K562 (cell line): Measurements from ENCODE around the gene ALK. TPM values are rescaled to one million over a fixed set of nuclear protein-coding genes. Genes with fewer than 3 reads are reported as not detected.

Experiments
- ATAC-seq: fragments of 200-7000 bp; cut with Tn5 transposase; 3 replicates; pipeline ENCODE4 v1.9.1; 2020; ENCODE audit warnings: moderate library complexity
- BruUV-seq: library from RNA; stranded (reverse); fragments of 400-500 nt; replicated peaks from 2 replicates; lab custom pipeline; 2021; lab: Mats Ljungman, UMichigan
- CTCF ChIA-PET: fragments of 300-600 bp; formaldehyde crosslinking; extraction: SDS; loops from one replicate; lab custom pipeline; 2021; ENCODE audit warnings: low intra/inter-chr PET ratio; lab: Yijun Ruan, JAX
- POLR2A ChIA-PET: fragments of 300-600, 350-650 bp; sonication (Branson Sonifier 250); formaldehyde crosslinking; extraction: SDS; loops from one replicate; lab custom pipeline; 2021; ENCODE audit warnings: antibody characterized with exemption, inconsistent platforms; lab: Yijun Ruan, JAX
- DNase-seq, 4 experiments: peaks; one replicate each; pipeline versions ENCODE4 v3.0.0 to v3.0.0-alpha.2; 2011 to 2018; ENCODE audit warnings: low spot score in 3 of 4, mixed read lengths in 3 of 4; ENCODE audit errors: extremely low read depth in 1 of 4
- FAIRE-seq: peaks from 2 replicates; lab custom pipeline; 2011; peaks lifted over from hg19 to GRCh38; lab: Jason Lieb, UNC
- H2AFZ ChIP-seq: 2 replicates; pipeline ENCODE4 v1.6.0; 2011; ENCODE audit warnings: low read depth, low read length, control low read depth, inconsistent platforms
- H3K27ac ChIP-seq: fragments of 200-600 bp; 3 replicates; pipeline ENCODE4 v1.8.0; 2011; ENCODE audit warnings: low read depth, mild to moderate bottlenecking, control low read depth, inconsistent platforms, low read length, moderate library complexity, mixed read lengths; ENCODE audit errors: extremely low read depth
- H3K27me3 ChIP-seq, 2 experiments: fragments of 300-600 bp in 1 of 2; 2 replicates in 1 of 2; 3 replicates in 1 of 2; pipeline versions ENCODE4 v1.6.0 to v1.8.0; 2011; ENCODE audit warnings: inconsistent platforms in 2 of 2, low read length in 2 of 2, mild to moderate bottlenecking in 1 of 2, mixed read lengths in 1 of 2, moderate library complexity in 1 of 2; ENCODE audit not compliant: control insufficient read depth in 2 of 2, insufficient read depth in 2 of 2
- H3K36me3 ChIP-seq: fragments of 300-600 bp; 3 replicates; pipeline ENCODE4 v1.8.0; 2011; ENCODE audit warnings: mild to moderate bottlenecking, low read length, inconsistent platforms; ENCODE audit not compliant: control insufficient read depth, insufficient read depth
- H3K4me1 ChIP-seq, 2 experiments: fragments of 200-600 bp in 1 of 2; replicated peaks in 1 of 2; 2 replicates in 1 of 2; 3 replicates in 1 of 2; pipeline versions ENCODE4 v1.5.1 to v1.8.0; 2011; ENCODE audit warnings: inconsistent platforms in 2 of 2, low read length in 2 of 2, mild to moderate bottlenecking in 1 of 2, mixed read lengths in 1 of 2, moderate library complexity in 1 of 2; ENCODE audit not compliant: control insufficient read depth in 2 of 2, insufficient read depth in 2 of 2
- H3K4me2 ChIP-seq: 2 replicates; pipeline ENCODE4 v1.6.1; 2011; ENCODE audit warnings: low read length, control low read depth, inconsistent platforms, mixed read lengths; ENCODE audit not compliant: insufficient read depth
- H3K4me3 ChIP-seq: fragments of 200-600 bp; sonication (generic), shearing (Covaris generic); 2 replicates; pipeline ENCODE4 v1.5.1; 2016; ENCODE audit warnings: control low read depth, inconsistent platforms
- H3K79me2 ChIP-seq: fragments of 200-600 bp; 3 replicates; pipeline ENCODE4 v1.8.0; 2011; ENCODE audit warnings: low read length, inconsistent platforms; ENCODE audit not compliant: control insufficient read depth, insufficient read depth
- H3K9ac ChIP-seq, 2 experiments: 2 replicates each; pipeline versions ENCODE4 v1.6.0 to v1.6.1; 2011; ENCODE audit warnings: low read depth in 2 of 2, low read length in 2 of 2, control low read depth in 1 of 2, inconsistent platforms in 1 of 2, mild to moderate bottlenecking in 1 of 2, mixed read lengths in 1 of 2; ENCODE audit not compliant: insufficient read depth in 1 of 2
- H3K9me1 ChIP-seq: one replicate; pipeline ENCODE4 v1.6.0; 2011; ENCODE audit warnings: inconsistent platforms, mild to moderate bottlenecking, low read length, moderate library complexity; ENCODE audit not compliant: control insufficient read depth, insufficient read depth
- H3K9me3 ChIP-seq: replicated peaks from 2 replicates; pipeline ENCODE4 v1.5.1; 2011; ENCODE audit warnings: low read depth, low read length, inconsistent platforms; ENCODE audit not compliant: control insufficient read depth, insufficient read depth
- H4K20me1 ChIP-seq: replicated peaks from 2 replicates; pipeline ENCODE4 v1.6.1; 2011; ENCODE audit warnings: low read length, inconsistent platforms, mixed read lengths; ENCODE audit not compliant: control insufficient read depth, insufficient read depth
- AFF4 ChIP-seq: sonication (generic); formaldehyde crosslinking; IDR thresholded peaks from 2 replicates; pipeline ENCODE4 v1.8.0; 2023; ENCODE audit warnings: mild to moderate bottlenecking, missing genetic modification reagents
- KDM2B ChIP-seq: fragments of 250-450 bp; sonication (Bioruptor Pico); IDR thresholded peaks from 2 replicates; pipeline ENCODE4 v1.8.0; 2021; ENCODE audit warnings: mild to moderate bottlenecking, moderate library complexity
- KLF6 ChIP-seq: fragments of 250-450 bp; sonication (Bioruptor Pico); IDR thresholded peaks from 2 replicates; pipeline ENCODE4 v1.4.0; 2020; ENCODE audit warnings: mild to moderate bottlenecking, moderate library complexity, borderline replicate concordance
- WGBS: fragments of 100-300 bp; shearing (Covaris generic); methylation state at CpG from one replicate; pipeline ENCODE4 v1.1.6; 2016; ENCODE audit warnings: low coverage, mixed read lengths; ENCODE audit not compliant: insufficient coverage; ENCODE audit errors: missing lambda C conversion rate; 5-methylcytosine and 5-hydroxymethylcytosine counted together
- in situ Hi-C: fragments of 300-500 bp; cut with MboI; formaldehyde crosslinking; loops from 4 replicates; pipeline ENCODE4 v1.15.0; 2018; ENCODE audit warnings: inconsistent platforms, mixed read lengths
- intact Hi-C: fragments of 100-400 bp; cut with micrococcal nuclease; formaldehyde crosslinking; loops from 2 replicates; pipeline ENCODE4 v1.14.2; 2022
- polyA plus RNA-seq, 8 experiments: library from polyadenylated mRNA; depleted of rRNA in 4 of 8; stranded (reverse) in 5 of 8; unstranded in 3 of 8; fragments of >200 nt; fragmentation: Nextera tagmentation in 2 of 8; fragmentation: Illumina TruSeq in 1 of 8; extraction: Ambion mirVana in 2 of 8; extraction: Trizol in 1 of 8; gene quantifications; 2 replicates each; pipeline versions ENCODE4 v1.2.1 to v1.2.3, GENCODE V29; 2011 to 2014; ENCODE audit warnings: inconsistent platforms in 1 of 8, missing spikeins in 1 of 8
- total RNA-seq, 7 experiments: library from RNA; depleted of rRNA in 6 of 7; stranded (reverse); fragments of >200 nt in 6 of 7; fragmentation: Illumina TruSeq in 2 of 7; extraction: Trizol in 2 of 7; gene quantifications; 2 replicates each; pipeline versions ENCODE4 v1.2.1 to v1.2.3, GENCODE V29; 2011 to 2021; ENCODE audit warnings: low replicate concordance in 1 of 7

ALK gene
- total and polyA plus RNA-seq, 9 of the 15 experiments (the other 6 are each of a cell fraction or from before 2014, with no cell fraction given) = not detected

GRCh38 chr2:29607038-29607420 is 314.4 kb downstream of the ALK start:
- no peaks in the 10 kb centered on the region for H3K79me2 ChIP-seq
- no peak overlapping the region for H3K4me2 ChIP-seq
- DNase-seq (no peak), FAIRE-seq (no peak), ATAC-seq (no peak)
- TF ChIP-seq KDM2B (CRISPR knock-in tag) (no peak), KLF6 (CRISPR knock-in tag) (no peak), AFF4 (CRISPR knock-in tag) (no peak)
- POLR2A ChIA-PET = no interaction called here
- no peaks in the 10 kb centered on the region for H3K9me3 ChIP-seq
- WGBS = 2% methylated on average over 4 of the region's 4 CpGs
- H3K9me1 ChIP-seq = no peaks in the 10 kb centered on the region
- no peaks in the 10 kb centered on the region for H3K36me3 ChIP-seq
- H3K4me3 ChIP-seq = no peak overlapping the region
- BruUV-seq = no TSS peak
- no peak overlapping the region for H2AFZ ChIP-seq
- no peaks in the 10 kb centered on the region for H4K20me1 ChIP-seq
- in situ Hi-C loops = no loop called here
- H3K27ac ChIP-seq = no peak overlapping the region
- no peaks in the 10 kb centered on the region for H3K4me1 ChIP-seq
- CTCF ChIA-PET = no interaction called here
- no peak overlapping the region for H3K9ac ChIP-seq
- intact Hi-C loops = no loop called here
- no peaks in the 10 kb centered on the region for H3K27me3 ChIP-seq
